SK-N-MC (cell line): ENCODE measurements around the gene RAP1GAP2.

ENCODE experiments used
- EZH2 ChIP-seq: fragments of 200-600 bp; sonication (generic); IDR thresholded peaks from one replicate; pipeline ENCODE4 v1.6.1; 2017; ENCODE audit warnings: antibody characterized with exemption
- FOXP2 ChIP-seq: optimal IDR thresholded peaks from 2 replicates; pipeline ENCODE3; 2011; ENCODE audit warnings: mild to moderate bottlenecking, moderate library complexity; ENCODE audit not compliant: insufficient read depth; ENCODE audit errors: extremely low read length, control extremely low read depth
- POLR2AphosphoS5 ChIP-seq: IDR thresholded peaks from 2 replicates; pipeline ENCODE4 v1.6.1; 2012; ENCODE audit warnings: mild to moderate bottlenecking, low read depth, low read length, borderline replicate concordance

- TF ChIP-seq POLR2AphosphoS5: no peak
- TF ChIP-seq EZH2: no peak
- TF ChIP-seq FOXP2: no peak
Measured at GRCh38 chr17:2909846-2910234, 113.6 kb downstream of the RAP1GAP2 start.
